Kidney (tissue), 14 donors: Measurements from ENCODE around the gene CUTA. TPM values are rescaled to one million over a fixed set of nuclear protein-coding genes. Genes with fewer than 3 reads are reported as not detected.

Experiments used
- DNase-seq, 5 donors: peaks; one replicate each; pipeline ENCODE4 v3.0.0-alpha.2; 2013 to 2020
- FAIRE-seq: peaks from 2 replicates; lab custom pipeline; 2012; peaks lifted over from hg19 to GRCh38; lab: Jason Lieb, UNC
- H3K27ac ChIP-seq, 2 donors: one replicate each; pipeline ENCODE4 v1.7.0; 2013; ENCODE audit warnings: low read depth in 2 of 2, low read length in 2 of 2, inconsistent platforms in 1 of 2
- H3K27me3 ChIP-seq: one replicate; pipeline ENCODE4 v1.7.1; 2013; ENCODE audit warnings: low read length, inconsistent platforms; ENCODE audit not compliant: control insufficient read depth, insufficient read depth
- H3K36me3 ChIP-seq, 3 donors: one replicate each; pipeline versions ENCODE4 v1.7.0 to v1.7.1; 2013; ENCODE audit warnings: low read length in 3 of 3, control low read depth in 1 of 3, inconsistent platforms in 1 of 3; ENCODE audit not compliant: insufficient read depth in 3 of 3, control insufficient read depth in 2 of 3
- H3K4me1 ChIP-seq, 3 donors: one replicate each; pipeline versions ENCODE4 v1.7.0 to v1.7.1; 2013; ENCODE audit warnings: low read length in 3 of 3, inconsistent platforms in 1 of 3, low read depth in 1 of 3; ENCODE audit not compliant: control insufficient read depth in 2 of 3, insufficient read depth in 2 of 3
- H3K4me3 ChIP-seq, 3 donors: one replicate each; pipeline versions ENCODE4 v1.7.0 to v1.8.1; 2013; ENCODE audit warnings: low read length in 3 of 3, control low read depth in 1 of 3, inconsistent platforms in 1 of 3
- H3K9ac ChIP-seq, 3 donors: one replicate each; pipeline versions ENCODE4 v1.7.0 to v1.7.1; 2013; ENCODE audit warnings: low read length in 3 of 3, control low read depth in 1 of 3, inconsistent platforms in 1 of 3
- H3K9me3 ChIP-seq, 3 donors: one replicate each; pipeline versions ENCODE4 v1.7.0 to v1.7.1; 2013; ENCODE audit warnings: low read length in 3 of 3, control low read depth in 1 of 3, inconsistent platforms in 1 of 3; ENCODE audit not compliant: control insufficient read depth in 2 of 3, insufficient read depth in 1 of 3
- CTCF ChIP-seq: IDR thresholded peaks from 3 replicates; pipeline ENCODE4 v1.5.1; 2012; ENCODE audit warnings: mild to moderate bottlenecking, moderate library complexity, borderline replicate concordance; ENCODE audit not compliant: insufficient read depth; ENCODE audit errors: extremely low read depth
- intact Hi-C: fragments of 100-400 bp; cut with DNase I; formaldehyde crosslinking; loops from one replicate; pipeline ENCODE4 v1.11.1; 2022
- polyA plus RNA-seq: library from polyadenylated mRNA; stranded (reverse); fragments of 350-450 nt; fragmentation: Illumina TruSeq; extraction: RNeasy Lipid Tissue Mini Kit (QIAGEN cat#74804); gene quantifications from one replicate; pipeline ENCODE4 v1.2.3, GENCODE V29; 2014; ENCODE audit warnings: low read depth, low replicate concordance; ENCODE audit not compliant: insufficient read depth
- total RNA-seq: library from RNA; stranded (reverse); fragmentation: NEBNext Ultra II Directional; extraction: Animal tissue kit (Norgen Biotek cat#: 25700); gene quantifications from one replicate; pipeline ENCODE4 v1.2.1, GENCODE V29; 2021
- donor health status: control.
- donor health status: control.
- donor health status: control.
- donor health status: control.
- donor health status: control.
- donor health status: DM: yes; HTN: yes; CAD: no.
- donor health status: Normal renal cell carcinoma (clear cell type).

CUTA gene
- total and polyA plus RNA-seq, 2 donors from 2014 or later: 163 to 433 TPM

- Histone ChIP-seq H3K9me3 (no peaks in the 10 kb centered on the region), H3K4me1 (no peaks in the 10 kb centered on the region), H3K27ac (no peak overlapping the region), H3K36me3 (no peaks in the 10 kb centered on the region), H3K4me3 (no peak overlapping the region), H3K27me3 (no peaks in the 10 kb centered on the region), H3K9ac (no peak overlapping the region)
- TF ChIP-seq CTCF: no peak
- intact Hi-C loops: no loop called here
- FAIRE-seq (no peak), DNase-seq (no peak)
These were observed 48.3 kb upstream of the CUTA start for GRCh38 chr6:33466075-33466735.

- FAIRE-seq: no peak
- no peak for TF ChIP-seq CTCF
- peaks cover 0 to 3% (median 3%) of the 10 kb centered on the region in 3 donors for H3K36me3 ChIP-seq
- intact Hi-C loops: no loop called here
- no peak overlapping the region for H3K27ac ChIP-seq
- no peaks in the 10 kb centered on the region for H3K9me3 ChIP-seq
- H3K4me1 ChIP-seq: peaks cover 0 to 6% (median 0%) of the 10 kb centered on the region in 3 donors
- no peak overlapping the region for H3K4me3 ChIP-seq
- H3K27me3 ChIP-seq: no peaks in the 10 kb centered on the region
- DNase-seq: no peak
- no peak overlapping the region for H3K9ac ChIP-seq
These were observed 41.3 kb upstream of the CUTA start for GRCh38 chr6:33459226-33459625.

GRCh38 chr6:33458676-33459075 lies 40.8 kb upstream of the CUTA start:
- H3K27me3 ChIP-seq: no peaks in the 10 kb centered on the region
- FAIRE-seq: no peak
- no peaks in the 10 kb centered on the region for H3K9me3 ChIP-seq
- H3K4me1 ChIP-seq: peaks cover 0 to 7% (median 0%) of the 10 kb centered on the region in 3 donors
- no peak for TF ChIP-seq CTCF
- no peak overlapping the region for H3K4me3 ChIP-seq
- intact Hi-C loops: no loop called here
- DNase-seq: no peak
- H3K36me3 ChIP-seq: peaks cover 0 to 3% (median 3%) of the 10 kb centered on the region in 3 donors
- no peak overlapping the region for H3K27ac ChIP-seq
- no peak overlapping the region for H3K9ac ChIP-seq
